Kidney (tissue), 22 donors: ENCODE results near the gene CDK6. TPM values are rescaled to one million over a fixed set of nuclear protein-coding genes. Genes with fewer than 3 reads are reported as not detected.
"Not testable (repeated sequence)": the region's sequence is repeated elsewhere in the genome, so short reads cannot be mapped to it uniquely, and the experiment has no call there.

Experiments used
- DNase-seq, 5 donors: peaks; one replicate each; pipeline ENCODE4 v3.0.0-alpha.2; 2013 to 2020
- FAIRE-seq: peaks from 2 replicates; lab custom pipeline; 2012; peaks lifted over from hg19 to GRCh38; lab: Jason Lieb, UNC
- H3K27ac ChIP-seq, 2 donors: one replicate each; pipeline ENCODE4 v1.7.0; 2013; ENCODE audit warnings: low read depth in 2 of 2, low read length in 2 of 2, inconsistent platforms in 1 of 2
- H3K27me3 ChIP-seq: one replicate; pipeline ENCODE4 v1.7.1; 2013; ENCODE audit warnings: low read length, inconsistent platforms; ENCODE audit not compliant: control insufficient read depth, insufficient read depth
- H3K36me3 ChIP-seq, 3 donors: one replicate each; pipeline versions ENCODE4 v1.7.0 to v1.7.1; 2013; ENCODE audit warnings: low read length in 3 of 3, control low read depth in 1 of 3, inconsistent platforms in 1 of 3; ENCODE audit not compliant: insufficient read depth in 3 of 3, control insufficient read depth in 2 of 3
- H3K4me1 ChIP-seq, 3 donors: one replicate each; pipeline versions ENCODE4 v1.7.0 to v1.7.1; 2013; ENCODE audit warnings: low read length in 3 of 3, inconsistent platforms in 1 of 3, low read depth in 1 of 3; ENCODE audit not compliant: control insufficient read depth in 2 of 3, insufficient read depth in 2 of 3
- H3K4me3 ChIP-seq, 3 donors: one replicate each; pipeline versions ENCODE4 v1.7.0 to v1.8.1; 2013; ENCODE audit warnings: low read length in 3 of 3, control low read depth in 1 of 3, inconsistent platforms in 1 of 3
- H3K9ac ChIP-seq, 3 donors: one replicate each; pipeline versions ENCODE4 v1.7.0 to v1.7.1; 2013; ENCODE audit warnings: low read length in 3 of 3, control low read depth in 1 of 3, inconsistent platforms in 1 of 3
- H3K9me3 ChIP-seq, 3 donors: one replicate each; pipeline versions ENCODE4 v1.7.0 to v1.7.1; 2013; ENCODE audit warnings: low read length in 3 of 3, control low read depth in 1 of 3, inconsistent platforms in 1 of 3; ENCODE audit not compliant: control insufficient read depth in 2 of 3, insufficient read depth in 1 of 3
- CTCF ChIP-seq: IDR thresholded peaks from 3 replicates; pipeline ENCODE4 v1.5.1; 2012; ENCODE audit warnings: mild to moderate bottlenecking, moderate library complexity, borderline replicate concordance; ENCODE audit not compliant: insufficient read depth; ENCODE audit errors: extremely low read depth
- intact Hi-C: fragments of 100-400 bp; cut with DNase I; formaldehyde crosslinking; loops from one replicate; pipeline ENCODE4 v1.11.1; 2022
- long read RNA-seq, 10 donors: library from polyadenylated mRNA in 1 of 10; unstranded in 1 of 10; transcript quantifications; one replicate each; pipeline ENCODE4 v2.0.0 and lab custom pipeline, GENCODE V29; 2021 to 2026
- polyA plus RNA-seq: library from polyadenylated mRNA; stranded (reverse); fragments of 350-450 nt; fragmentation: Illumina TruSeq; extraction: RNeasy Lipid Tissue Mini Kit (QIAGEN cat#74804); gene quantifications from one replicate; pipeline ENCODE4 v1.2.3, GENCODE V29; 2014; ENCODE audit warnings: low read depth, low replicate concordance; ENCODE audit not compliant: insufficient read depth
- total RNA-seq: library from RNA; stranded (reverse); fragmentation: NEBNext Ultra II Directional; extraction: Animal tissue kit (Norgen Biotek cat#: 25700); gene quantifications from one replicate; pipeline ENCODE4 v1.2.1, GENCODE V29; 2021
- donor health status: control.
- donor health status: control.
- donor health status: control.
- donor health status: control.
- donor health status: control.
- donor health status: DM: yes; HTN: yes; CAD: no.
- donor health status: Normal renal cell carcinoma (clear cell type).

The CDK6 gene
- total RNA-seq: 20.8 TPM
- polyA plus RNA-seq: 3.6 TPM
- long read RNA-seq, donor 1, transcript CDK6-202 (8 exons, 1,465 nt): major isoform, 5 of 6 reads
- long read RNA-seq, donor 1, partial matches to known transcripts: 0 of 6 reads
- long read RNA-seq, donor 1, other reads (novel, unspliced or antisense): 0 of 6 reads
- long read RNA-seq, donor 2, full-length matches to known transcripts: 4 of 4 reads
- long read RNA-seq, donor 2, partial matches to known transcripts: 0 of 4 reads
- long read RNA-seq, donor 2, other reads (novel, unspliced or antisense): 0 of 4 reads
- long read RNA-seq, donor 3, full-length matches to known transcripts: 6 of 6 reads
- long read RNA-seq, donor 3, partial matches to known transcripts: 0 of 6 reads
- long read RNA-seq, donor 3, other reads (novel, unspliced or antisense): 0 of 6 reads
- long read RNA-seq, donor 4, partial matches to known transcripts: 0 of 2 reads
- long read RNA-seq, donor 4, other reads (novel, unspliced or antisense): 0 of 2 reads
- long read RNA-seq, donor 5, partial matches to known transcripts: 0 of 1 reads
- long read RNA-seq, donor 5, other reads (novel, unspliced or antisense): 0 of 1 reads
- long read RNA-seq, donor 6, full-length matches to known transcripts: 1 of 1 reads
- long read RNA-seq, donor 6, partial matches to known transcripts: 0 of 1 reads
- long read RNA-seq, donor 6, other reads (novel, unspliced or antisense): 0 of 1 reads
- long read RNA-seq, donor 7, partial matches to known transcripts: 2 of 6 reads
- long read RNA-seq, donor 7, other reads (novel, unspliced or antisense): 2 of 6 reads
- long read RNA-seq, donor 8, full-length matches to known transcripts: 6 of 6 reads
- long read RNA-seq, donor 8, partial matches to known transcripts: 0 of 6 reads
- long read RNA-seq, donor 8, other reads (novel, unspliced or antisense): 0 of 6 reads
- long read RNA-seq, donor 9, partial matches to known transcripts: 0 of 1 reads
- long read RNA-seq, donor 9, other reads (novel, unspliced or antisense): 0 of 1 reads
- long read RNA-seq, donor 10, partial matches to known transcripts: 0 of 3 reads
- long read RNA-seq, donor 10, other reads (novel, unspliced or antisense): 0 of 3 reads

GRCh38 chr7:92836489-92836999 is at the start of gene CDK6:
TSS of gene CDK6 (minus strand) at chr7:92836573. CDS start at chr7:92833323, 3,250 bp downstream.
- intact Hi-C loops: no loop called here
- peak within 1 kb of the TSS; percentile 7 to 19 for H3K27ac ChIP-seq

GRCh38 chr7:92886039-92886438 is 49.7 kb upstream of the CDK6 start:
- H3K4me1 ChIP-seq, DNase-seq, H3K36me3 ChIP-seq, H3K9me3 ChIP-seq, H3K27ac ChIP-seq, FAIRE-seq, intact Hi-C loops, H3K9ac ChIP-seq, H3K27me3 ChIP-seq, H3K4me3 ChIP-seq: not testable (repeated sequence)

More at GRCh38 chr7:92836489-92836999, at the start of gene CDK6:
- H3K27me3 ChIP-seq: no peaks in the 10 kb centered on the region
- H3K9ac ChIP-seq: peak within 1 kb of the TSS; percentile 65 to 90 (median 90)
- FAIRE-seq: no peak
- no peaks in the 10 kb centered on the region for H3K9me3 ChIP-seq
- H3K4me1 ChIP-seq: no peaks in the 10 kb centered on the region
- H3K36me3 ChIP-seq: no peaks in the 10 kb centered on the region
- peak within 1 kb of the TSS; percentile 92 to 95 (median 95) for H3K4me3 ChIP-seq
- peak; percentile 76 to 90 (median 87) for DNase-seq
- no peak for TF ChIP-seq CTCF

- no peak for DNase-seq
- H3K9ac ChIP-seq: no peak overlapping the region
- H3K4me1 ChIP-seq: no peaks in the 10 kb centered on the region
- H3K27ac ChIP-seq: no peak overlapping the region
- intact Hi-C loops: no loop called here
- no peaks in the 10 kb centered on the region for H3K36me3 ChIP-seq
- TF ChIP-seq CTCF: no peak
- no peaks in the 10 kb centered on the region for H3K27me3 ChIP-seq
- peaks cover 0 to 10% (median 0%) of the 10 kb centered on the region in 3 donors for H3K9me3 ChIP-seq
- H3K4me3 ChIP-seq: no peak overlapping the region
- no peak for FAIRE-seq
Measured at GRCh38 chr7:92884218-92884617, 47.8 kb upstream of the CDK6 start.
